Thoracic aorta (tissue), 2 donors: ENCODE results near the gene KRT80. TPM values are rescaled to one million over a fixed set of nuclear protein-coding genes. Genes with fewer than 3 reads are reported as not detected.

ENCODE experiments used
- ATAC-seq: fragments of 150-250 bp; one replicate; pipeline ENCODE4 v1.8.0; 2017; ENCODE audit warnings: low read depth; ENCODE audit not compliant: insufficient number of reproducible peaks, low FRiP score
- DNase-seq: peaks from one replicate; pipeline ENCODE4 v3.0.0-alpha.2; 2020; ENCODE audit warnings: low spot score
- H3K27ac ChIP-seq, 2 donors: fragments of 200-600 bp; sonication (generic); 1 replicate in 1 of 2; 2 replicates in 1 of 2; pipeline ENCODE4 v1.5.1; 2016; ENCODE audit warnings: mild to moderate bottlenecking in 2 of 2, moderate library complexity in 2 of 2
- H3K27me3 ChIP-seq: fragments of 200-600 bp; sonication (generic); replicated peaks from 2 replicates; pipeline ENCODE4 v1.6.0; 2016; ENCODE audit warnings: mild to moderate bottlenecking; ENCODE audit not compliant: insufficient read depth
- H3K36me3 ChIP-seq: fragments of 200-600 bp; sonication (generic); one replicate; pipeline ENCODE4 v1.5.1; 2016
- H3K4me1 ChIP-seq, 2 donors: fragments of 200-600 bp; sonication (generic); 1 replicate in 1 of 2; 2 replicates in 1 of 2; pipeline versions ENCODE4 v1.5.1 to v1.6.0; 2016; ENCODE audit warnings: low read depth in 2 of 2, mild to moderate bottlenecking in 1 of 2; ENCODE audit not compliant: control insufficient read depth in 1 of 2
- H3K4me3 ChIP-seq: fragments of 200-600 bp; sonication (generic); 2 replicates; pipeline ENCODE4 v1.5.1; 2016; ENCODE audit warnings: mild to moderate bottlenecking
- H3K9me3 ChIP-seq: fragments of 200-600 bp; sonication (generic); 2 replicates; pipeline ENCODE4 v1.5.1; 2016
- CTCF ChIP-seq: fragments of 200-600 bp; sonication (generic); IDR thresholded peaks from one replicate; pipeline ENCODE4 v1.5.1; 2019; ENCODE audit warnings: antibody characterized with exemption
- total RNA-seq, 2 donors: library from RNA; depleted of rRNA; stranded (reverse); fragments of >200 nt; gene quantifications; one replicate each; pipeline versions ENCODE4 v1.1.0 to v1.2.3, GENCODE V29; 2016

Gene KRT80
- total RNA-seq, 2 donors from 2014 or later: 0.21 to 0.41 TPM

GRCh38 chr12:52139579-52140062 lies 52.2 kb downstream of the KRT80 start:
- ATAC-seq (no peak), DNase-seq (no peak)
- H3K27me3 ChIP-seq: no peaks in the 10 kb centered on the region
- H3K4me1 ChIP-seq: no peaks in the 10 kb centered on the region
- peak; percentile 24 for TF ChIP-seq CTCF
- H3K27ac ChIP-seq: no peak overlapping the region
- H3K4me3 ChIP-seq: no peak overlapping the region
- no peaks in the 10 kb centered on the region for H3K36me3 ChIP-seq
- H3K9me3 ChIP-seq: no peaks in the 10 kb centered on the region

GRCh38 chr12:52139147-52139546 lies 52.7 kb downstream of the KRT80 start:
- TF ChIP-seq CTCF: no peak
- no peaks in the 10 kb centered on the region for H3K27me3 ChIP-seq
- no peaks in the 10 kb centered on the region for H3K36me3 ChIP-seq
- no peaks in the 10 kb centered on the region for H3K4me1 ChIP-seq
- H3K9me3 ChIP-seq: no peaks in the 10 kb centered on the region
- no peak overlapping the region for H3K27ac ChIP-seq
- ATAC-seq (no peak), DNase-seq (no peak)
- H3K4me3 ChIP-seq: no peak overlapping the region

GRCh38 chr12:52137746-52138145 lies 54.1 kb downstream of the KRT80 start:
- Histone ChIP-seq H3K27ac (no peak overlapping the region), H3K27me3 (no peaks in the 10 kb centered on the region), H3K36me3 (no peaks in the 10 kb centered on the region), H3K4me3 (no peak overlapping the region), H3K9me3 (no peaks in the 10 kb centered on the region), H3K4me1 (no peaks in the 10 kb centered on the region)
- TF ChIP-seq CTCF: no peak
- DNase-seq (no peak), ATAC-seq (no peak)

- Histone ChIP-seq H3K9me3 (no peaks in the 10 kb centered on the region), H3K36me3 (no peaks in the 10 kb centered on the region), H3K4me3 (no peak overlapping the region), H3K27me3 (no peaks in the 10 kb centered on the region), H3K4me1 (no peaks in the 10 kb centered on the region), H3K27ac (no peak overlapping the region)
- no peak for DNase-seq
- TF ChIP-seq CTCF: no peak
- ATAC-seq: no peak
These were observed 59.1 kb downstream of the KRT80 start for GRCh38 chr12:52132754-52133161.

GRCh38 chr12:52130711-52131110 lies 61.1 kb downstream of the KRT80 start:
- Histone ChIP-seq H3K9me3 (no peaks in the 10 kb centered on the region), H3K27me3 (no peaks in the 10 kb centered on the region), H3K4me1 (no peaks in the 10 kb centered on the region), H3K4me3 (no peak overlapping the region), H3K27ac (no peak overlapping the region), H3K36me3 (no peaks in the 10 kb centered on the region)
- ATAC-seq: no peak
- no peak for TF ChIP-seq CTCF
- no peak for DNase-seq
